Lung (tissue), 12 donors: ENCODE data around the gene RAE1. TPM values are rescaled to one million over a fixed set of nuclear protein-coding genes. Genes with fewer than 3 reads are reported as not detected.
A peak's percentile ranks its signal among the peaks of the same experiment; 100 is the strongest.

ENCODE experiments used
- ATAC-seq: fragments of 200-7000 bp; cut with Tn5 transposase; one replicate; pipeline ENCODE4 v1.9.1; 2020; ENCODE audit warnings: moderate number of reproducible peaks; ENCODE audit not compliant: insufficient read depth, low FRiP score
- DNase-seq, 3 donors: peaks; one replicate each; pipeline ENCODE4 v3.0.0-alpha.2; 2013 to 2017
- H3K27ac ChIP-seq, 2 donors: one replicate each; pipeline ENCODE4 v1.5.1; 2013; ENCODE audit warnings: mild to moderate bottlenecking in 2 of 2, moderate library complexity in 2 of 2, control low read depth in 1 of 2, inconsistent platforms in 1 of 2, low read depth in 1 of 2, low read length in 1 of 2
- H3K27me3 ChIP-seq, 3 donors: one replicate each; pipeline ENCODE4 v1.5.1; 2013; ENCODE audit warnings: low read length in 2 of 3; ENCODE audit not compliant: control insufficient read depth in 3 of 3, insufficient read depth in 3 of 3
- H3K36me3 ChIP-seq, 4 donors: one replicate each; pipeline ENCODE4 v1.5.1; 2013; ENCODE audit warnings: low read length in 4 of 4, mild to moderate bottlenecking in 1 of 4, moderate library complexity in 1 of 4; ENCODE audit not compliant: control insufficient read depth in 4 of 4, insufficient read depth in 4 of 4
- H3K4me1 ChIP-seq, 5 donors: one replicate each; pipeline ENCODE4 v1.5.1; 2013; ENCODE audit warnings: low read length in 5 of 5, mild to moderate bottlenecking in 2 of 5, moderate library complexity in 1 of 5; ENCODE audit not compliant: control insufficient read depth in 5 of 5, insufficient read depth in 5 of 5
- H3K4me3 ChIP-seq: one replicate; pipeline ENCODE4 v1.5.1; 2013; ENCODE audit warnings: mild to moderate bottlenecking, control low read depth, moderate library complexity
- H3K9ac ChIP-seq, 2 donors: one replicate each; pipeline ENCODE4 v1.5.1; 2013; ENCODE audit warnings: low read length in 2 of 2, control low read depth in 1 of 2; ENCODE audit not compliant: insufficient read depth in 1 of 2
- H3K9me3 ChIP-seq, 4 donors: one replicate each; pipeline ENCODE4 v1.5.1; 2013; ENCODE audit warnings: low read length in 3 of 4, mild to moderate bottlenecking in 1 of 4, moderate library complexity in 1 of 4; ENCODE audit not compliant: control insufficient read depth in 4 of 4, insufficient read depth in 3 of 4
- WGBS, 2 donors: extraction: QIAGEN DNeasy Blood & Tissue Kit; methylation state at CpG; one replicate each; pipeline ENCODE4 v1.1.7; 2013; 5-methylcytosine and 5-hydroxymethylcytosine counted together
- polyA plus RNA-seq, 2 donors: library from polyadenylated mRNA; stranded (reverse); fragments of 200-250 nt; gene quantifications; one replicate each; pipeline ENCODE4 v1.2.1, GENCODE V29; 2013
- total RNA-seq, 2 donors: library from RNA; depleted of rRNA in 1 of 2; stranded (reverse); fragments of >200 nt in 1 of 2; gene quantifications; one replicate each; pipeline ENCODE4 v1.2.1, GENCODE V29; 2014 to 2021
- TF ChIP-seq, protein P1 (sequence below): IDR thresholded peaks from 2 replicates; pipeline ENCODE4 v1.5.1; 2012; ENCODE audit warnings: mild to moderate bottlenecking; ENCODE audit errors: control extremely low read depth, extremely low read depth
- donor health status: control.
- donor health status: control.
- donor health status: Bipolar disorder and iron deficiency.
- donor health status: healthy.
- donor health status: DM: yes; HTN: yes; CAD: no.

The RAE1 gene
- total and polyA plus RNA-seq, 4 donors = 9.7 to 31.0 (median 20.7) TPM

DNA sequence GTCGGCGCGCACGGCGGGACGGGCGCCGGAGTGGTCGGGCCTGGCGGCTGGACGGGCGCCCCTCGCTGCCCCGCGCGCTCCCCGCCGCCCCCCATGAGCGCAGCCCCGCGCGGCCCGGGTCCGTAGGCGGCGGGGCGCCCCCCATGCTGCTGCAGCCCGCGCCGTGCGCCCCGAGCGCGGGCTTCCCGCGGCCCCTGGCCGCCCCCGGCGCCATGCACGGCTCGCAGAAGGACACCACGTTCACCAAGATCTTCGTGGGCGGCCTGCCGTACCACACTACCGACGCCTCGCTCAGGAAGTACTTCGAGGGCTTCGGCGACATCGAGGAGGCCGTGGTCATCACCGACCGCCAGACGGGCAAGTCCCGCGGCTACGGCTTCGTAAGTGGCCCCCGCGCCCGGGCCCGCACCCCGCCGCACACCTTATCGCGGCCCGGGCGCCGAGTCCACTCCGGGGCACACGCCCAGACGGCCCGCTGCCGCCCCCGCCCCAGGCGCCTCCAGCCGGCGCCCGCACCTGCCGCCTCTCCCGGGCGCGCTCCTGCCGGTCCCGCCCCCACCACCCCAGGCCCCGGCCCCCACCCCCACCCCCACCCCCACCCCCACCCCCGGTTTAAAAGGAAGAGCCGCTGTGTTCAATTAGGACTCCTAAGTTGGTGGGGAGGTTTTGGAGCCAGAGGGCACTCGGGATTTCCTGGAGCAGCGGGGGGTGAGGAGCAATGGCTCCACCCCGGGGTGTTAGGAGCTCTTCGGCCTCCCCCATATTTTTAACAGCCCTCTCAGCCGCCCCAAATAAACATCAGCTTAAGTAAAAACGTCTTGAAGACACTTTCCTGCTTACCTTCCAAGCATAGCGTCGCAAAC lies 40.6 kb downstream of the RAE1 start:
- Histone ChIP-seq H3K4me3 (peak overlapping the region; percentile 87), H3K4me1 (peaks cover 3 to 36% (median 14%) of the 10 kb centered on the region in 5 donors), H3K27ac (peak overlapping the region; percentile 57 to 86), H3K9me3 (peaks cover 0 to 2% (median 0%) of the 10 kb centered on the region in 4 donors), H3K27me3 (no peaks in the 10 kb centered on the region), H3K9ac (peak overlapping the region in 1 of 2 donors; percentile 42), H3K36me3 (peaks cover 0 to 15% (median 7%) of the 10 kb centered on the region in 4 donors)
- peak in 2 of 3 donors; percentile 19 to 29 for DNase-seq
- 3 to 4% methylated on average over 40 to 96 of the region's 98 CpGs for WGBS, 2 donors
- ATAC-seq = no peak
- TF ChIP-seq, protein P1, sequence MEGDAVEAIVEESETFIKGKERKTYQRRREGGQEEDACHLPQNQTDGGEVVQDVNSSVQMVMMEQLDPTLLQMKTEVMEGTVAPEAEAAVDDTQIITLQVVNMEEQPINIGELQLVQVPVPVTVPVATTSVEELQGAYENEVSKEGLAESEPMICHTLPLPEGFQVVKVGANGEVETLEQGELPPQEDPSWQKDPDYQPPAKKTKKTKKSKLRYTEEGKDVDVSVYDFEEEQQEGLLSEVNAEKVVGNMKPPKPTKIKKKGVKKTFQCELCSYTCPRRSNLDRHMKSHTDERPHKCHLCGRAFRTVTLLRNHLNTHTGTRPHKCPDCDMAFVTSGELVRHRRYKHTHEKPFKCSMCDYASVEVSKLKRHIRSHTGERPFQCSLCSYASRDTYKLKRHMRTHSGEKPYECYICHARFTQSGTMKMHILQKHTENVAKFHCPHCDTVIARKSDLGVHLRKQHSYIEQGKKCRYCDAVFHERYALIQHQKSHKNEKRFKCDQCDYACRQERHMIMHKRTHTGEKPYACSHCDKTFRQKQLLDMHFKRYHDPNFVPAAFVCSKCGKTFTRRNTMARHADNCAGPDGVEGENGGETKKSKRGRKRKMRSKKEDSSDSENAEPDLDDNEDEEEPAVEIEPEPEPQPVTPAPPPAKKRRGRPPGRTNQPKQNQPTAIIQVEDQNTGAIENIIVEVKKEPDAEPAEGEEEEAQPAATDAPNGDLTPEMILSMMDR = no peak

DNA sequence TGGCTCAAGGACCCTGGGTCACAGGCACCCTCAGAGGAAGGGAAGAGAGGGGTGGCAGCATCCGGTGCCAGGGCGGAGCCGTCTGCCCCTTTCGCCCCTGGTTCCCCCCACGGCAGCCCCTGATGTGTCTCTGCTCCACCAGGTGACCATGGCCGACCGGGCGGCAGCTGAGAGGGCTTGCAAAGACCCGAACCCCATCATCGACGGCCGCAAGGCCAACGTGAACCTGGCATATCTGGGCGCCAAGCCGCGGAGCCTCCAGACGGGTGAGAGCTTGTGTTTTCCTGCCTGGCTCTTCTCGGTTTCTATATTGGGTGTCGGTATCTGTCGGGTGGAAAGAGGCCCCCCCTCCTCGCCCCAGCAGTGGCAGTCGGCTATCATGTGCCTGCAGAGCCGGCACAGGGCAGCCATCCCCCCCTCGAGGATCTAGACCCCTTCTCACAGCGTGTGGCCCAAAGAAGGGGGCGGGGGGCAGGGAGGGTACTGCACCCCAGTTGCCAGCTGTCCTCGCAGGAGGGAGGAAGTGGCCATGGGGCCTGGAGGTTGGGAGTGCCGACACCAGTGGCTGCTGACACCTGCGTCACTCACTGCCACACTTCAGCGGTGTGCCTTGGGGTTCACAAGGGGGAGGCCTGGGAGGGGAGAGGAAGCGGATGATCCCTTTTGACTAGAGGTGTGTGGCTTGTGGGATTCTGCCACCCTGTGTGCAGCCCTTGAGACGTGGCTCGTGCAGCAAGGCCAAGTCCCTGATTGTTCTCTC lies 41.6 kb downstream of the RAE1 start:
- Histone ChIP-seq H3K4me1 (peaks cover 3 to 36% (median 14%) of the 10 kb centered on the region in 5 donors), H3K9me3 (peaks cover 0 to 2% (median 0%) of the 10 kb centered on the region in 4 donors), H3K27ac (peak overlapping the region; percentile 57 to 73), H3K4me3 (peak overlapping the region; percentile 41), H3K36me3 (peaks cover 0 to 21% (median 12%) of the 10 kb centered on the region in 4 donors), H3K9ac (no peak overlapping the region), H3K27me3 (no peaks in the 10 kb centered on the region)
- no peak for DNase-seq
- 35 to 41% methylated on average over 28 to 33 of the region's 33 CpGs for WGBS, 2 donors
- TF ChIP-seq, protein P1 = no peak
- ATAC-seq = no peak

DNA sequence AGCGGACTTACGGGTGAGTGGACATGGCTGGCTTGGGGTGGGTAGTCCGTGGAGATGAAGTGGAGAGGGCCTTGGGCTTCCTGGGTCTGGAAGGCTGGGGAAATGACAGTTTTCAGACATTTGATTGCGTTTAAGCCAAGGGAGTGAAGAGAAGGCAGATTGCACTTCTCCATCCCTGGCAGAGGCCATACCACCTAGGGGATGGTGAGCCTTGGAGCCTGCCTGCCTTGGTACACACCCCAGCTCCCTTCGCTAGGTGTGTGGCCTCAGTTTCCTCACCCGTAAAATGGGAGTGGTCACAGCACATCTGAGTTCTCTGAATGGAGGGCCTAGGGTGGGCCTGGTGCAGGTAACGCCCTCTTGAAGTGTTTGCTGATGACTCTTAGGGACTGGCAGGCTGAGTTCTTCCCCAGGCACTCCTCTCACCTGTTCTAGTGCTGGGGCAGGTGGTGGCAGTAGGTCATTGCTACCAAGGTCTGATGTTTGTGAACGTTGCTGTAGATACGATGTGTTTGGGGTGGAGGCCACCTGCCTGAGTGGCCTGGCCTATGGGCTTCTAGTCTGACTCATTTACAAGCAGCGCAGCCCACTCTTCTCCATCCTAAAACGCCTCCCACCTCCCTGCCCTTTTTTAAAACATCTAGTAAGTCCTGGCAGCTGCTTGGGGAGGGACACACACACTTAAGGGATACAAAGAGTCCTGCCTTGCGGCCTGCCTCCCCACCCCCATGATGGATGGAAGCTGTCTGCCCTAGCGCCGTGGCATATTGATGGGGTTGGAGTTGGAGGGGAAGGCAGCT lies 42.5 kb downstream of the RAE1 start:
- Histone ChIP-seq H3K4me1 (peaks cover 4 to 39% (median 14%) of the 10 kb centered on the region in 5 donors), H3K9ac (no peak overlapping the region), H3K36me3 (peaks cover 0 to 21% (median 13%) of the 10 kb centered on the region in 4 donors), H3K4me3 (peak overlapping the region; percentile 41), H3K27ac (peak overlapping the region in 1 of 2 donors; percentile 57), H3K9me3 (peaks cover 0 to 2% (median 0%) of the 10 kb centered on the region in 4 donors), H3K27me3 (no peaks in the 10 kb centered on the region)
- WGBS, 2 donors = 85 to 90% methylated on average over 14 of the region's 14 CpGs
- ATAC-seq (no peak), DNase-seq (no peak)
- TF ChIP-seq, protein P1 = no peak
